GM10847 (cell line): ENCODE measurements around the gene IGSF1.

Experiments used
- POLR2A ChIP-seq: IDR thresholded peaks from 2 replicates; pipeline ENCODE4 v1.6.1; 2011; ENCODE audit not compliant: insufficient read length; ENCODE audit errors: extremely low read depth

IGSF1 gene

GRCh38 chrX:131279617-131280016, 9.5 kb downstream of the IGSF1 start:
- TF ChIP-seq POLR2A, result no peak

DNA sequence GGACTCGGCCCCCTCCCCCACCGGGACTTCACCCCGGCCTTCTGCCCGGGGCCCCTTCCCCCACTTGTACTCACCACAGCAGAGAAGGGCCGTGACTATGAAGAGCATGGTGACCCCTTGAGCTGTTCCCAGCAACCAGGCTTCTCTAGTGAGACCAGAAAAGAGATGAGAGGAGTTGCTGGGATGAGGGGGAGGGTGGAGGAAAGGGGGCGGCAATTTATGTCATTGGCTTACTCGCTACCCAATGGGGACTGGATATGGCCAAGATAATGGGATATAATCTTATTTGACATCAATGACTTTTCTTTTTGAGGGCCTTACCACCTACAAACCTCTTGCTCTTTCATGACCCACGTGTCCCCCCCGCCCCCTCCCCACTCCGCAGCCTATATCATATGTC, 9.9 kb downstream of the IGSF1 start:
- TF ChIP-seq POLR2A, result no peak

GRCh38 chrX:131277543-131278136, 11.5 kb downstream of the IGSF1 start:
- no peak for TF ChIP-seq POLR2A

DNA sequence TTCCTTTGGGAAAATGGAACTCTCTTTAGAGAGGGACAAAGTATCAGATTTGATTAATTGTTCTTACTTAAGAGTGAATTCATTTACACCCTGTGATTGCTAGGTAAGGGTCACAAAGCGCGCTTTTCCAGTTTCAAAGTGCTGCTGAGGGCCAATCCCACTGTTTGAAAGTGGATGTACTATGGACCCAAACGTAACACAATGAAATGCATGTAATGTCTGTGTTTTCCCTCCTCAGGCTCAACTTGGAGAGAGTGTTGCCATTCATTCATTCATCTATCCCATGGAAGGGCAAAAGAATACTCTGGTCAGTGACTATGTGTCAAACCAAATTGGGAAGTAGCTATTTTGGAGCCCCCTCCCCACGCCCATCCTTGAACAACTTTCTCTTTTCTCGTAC, 16.1 kb downstream of the IGSF1 start:
- TF ChIP-seq POLR2A, result no peak

DNA sequence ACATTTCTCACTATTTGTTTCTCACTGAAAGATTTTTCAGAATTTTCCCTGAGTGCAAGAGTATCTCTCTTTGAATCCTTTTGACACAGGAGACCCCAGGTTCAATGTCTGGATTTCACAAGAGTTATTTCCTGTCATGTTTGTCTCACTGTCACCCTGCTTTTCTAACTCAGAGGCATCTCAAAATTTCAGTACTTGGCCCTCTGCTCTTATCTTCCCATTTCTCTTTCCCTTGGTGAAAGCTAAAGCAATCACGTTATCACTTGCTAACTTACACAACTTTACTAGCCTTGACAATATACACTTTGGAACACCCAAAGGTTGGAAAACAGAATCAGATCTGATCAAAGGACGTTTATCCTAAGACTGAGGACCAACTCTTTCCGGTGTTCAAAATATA, 17.3 kb downstream of the IGSF1 start:
- no peak for TF ChIP-seq POLR2A

DNA sequence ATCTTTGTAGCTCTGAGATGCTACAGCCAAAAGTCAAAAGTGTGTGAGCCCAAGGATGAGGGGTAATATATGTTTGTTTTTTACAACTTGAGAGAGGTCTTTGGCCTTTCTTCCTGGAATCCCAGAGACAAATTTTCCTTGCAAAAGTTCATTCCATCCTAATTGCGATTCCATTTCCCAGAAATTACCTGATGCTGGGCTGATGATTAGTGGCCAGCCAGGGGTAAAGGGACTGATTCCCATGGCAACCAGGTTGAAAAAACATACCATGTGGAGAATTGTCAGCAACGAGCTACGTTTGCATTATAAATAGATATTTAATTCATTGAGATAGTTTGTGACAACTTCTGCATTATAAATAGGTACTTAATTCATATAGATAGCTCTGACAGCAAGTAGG, 17.8 kb downstream of the IGSF1 start:
- TF ChIP-seq POLR2A, result no peak

GRCh38 chrX:131270080-131270479, 19.0 kb downstream of the IGSF1 start:
- TF ChIP-seq POLR2A, result no peak

DNA sequence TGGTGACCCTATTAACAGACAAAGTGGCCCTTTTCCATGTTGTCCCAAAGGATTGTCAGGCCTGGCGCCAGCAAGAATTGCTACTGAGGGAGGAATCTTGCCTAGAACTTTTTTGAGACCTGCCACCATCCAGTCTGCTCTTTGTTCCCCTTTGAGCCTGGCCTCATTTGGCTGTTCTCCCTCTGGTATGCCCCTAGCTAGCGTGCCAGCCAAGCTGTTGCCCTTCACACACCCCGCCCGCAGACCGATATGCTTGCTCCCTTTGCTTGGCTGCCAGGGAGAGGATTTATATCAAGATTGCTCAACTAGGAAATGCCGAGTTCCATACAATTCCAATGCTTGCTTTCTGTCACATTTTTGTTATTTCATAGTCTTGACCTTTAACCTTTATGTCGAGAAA, 24.4 kb downstream of the IGSF1 start:
- TF ChIP-seq POLR2A, result no peak

- no peak for TF ChIP-seq POLR2A
Measured at GRCh38 chrX:131264053-131264452, 25.1 kb downstream of the IGSF1 start.

DNA sequence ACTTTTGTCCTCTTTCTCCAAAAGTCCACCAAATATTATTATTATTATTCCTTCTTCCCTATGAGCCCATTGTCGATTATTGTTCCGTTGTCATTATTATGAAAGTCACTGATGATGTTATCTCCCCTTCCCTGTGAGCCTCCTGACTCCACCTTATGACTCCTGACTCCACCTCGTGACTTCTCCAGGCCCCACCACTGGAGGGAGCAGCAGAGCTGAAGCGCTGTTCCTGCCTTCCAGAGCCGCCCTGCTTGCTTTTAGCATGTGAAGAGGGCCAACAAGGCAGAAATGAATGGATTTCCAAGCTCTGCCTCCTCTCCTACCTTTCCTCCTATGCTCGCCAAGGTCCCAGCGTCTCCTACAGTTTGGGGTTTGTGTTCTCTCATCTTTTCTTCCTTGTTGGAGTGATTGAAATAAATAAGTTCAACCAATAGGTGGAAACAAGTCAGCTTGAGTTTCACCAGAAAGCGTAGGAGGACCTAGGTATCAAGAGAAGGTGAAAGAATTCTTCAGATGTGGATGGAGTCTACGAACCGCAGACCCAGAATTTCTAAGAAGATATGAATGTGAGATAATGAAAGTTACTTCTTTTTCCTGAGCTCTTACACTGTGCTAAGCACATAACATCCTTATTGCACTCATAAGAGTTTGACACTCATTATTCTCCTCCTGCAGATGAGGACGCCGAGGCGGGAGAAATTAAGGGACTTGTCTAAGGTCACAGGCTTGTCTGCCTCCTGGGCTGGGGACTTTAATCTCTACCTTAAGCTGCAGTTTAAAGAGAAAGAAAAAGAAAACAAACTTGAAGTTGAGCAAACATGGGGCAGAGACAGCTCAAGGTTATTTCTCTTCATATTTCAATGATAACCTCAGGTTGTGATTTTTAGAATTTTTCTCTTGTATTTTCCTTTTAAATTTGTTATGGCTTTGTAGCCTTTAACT, 26.1 kb downstream of the IGSF1 start:
- no peak for TF ChIP-seq POLR2A

GRCh38 chrX:131262200-131262599, 26.9 kb downstream of the IGSF1 start:
- TF ChIP-seq POLR2A, result no peak

DNA sequence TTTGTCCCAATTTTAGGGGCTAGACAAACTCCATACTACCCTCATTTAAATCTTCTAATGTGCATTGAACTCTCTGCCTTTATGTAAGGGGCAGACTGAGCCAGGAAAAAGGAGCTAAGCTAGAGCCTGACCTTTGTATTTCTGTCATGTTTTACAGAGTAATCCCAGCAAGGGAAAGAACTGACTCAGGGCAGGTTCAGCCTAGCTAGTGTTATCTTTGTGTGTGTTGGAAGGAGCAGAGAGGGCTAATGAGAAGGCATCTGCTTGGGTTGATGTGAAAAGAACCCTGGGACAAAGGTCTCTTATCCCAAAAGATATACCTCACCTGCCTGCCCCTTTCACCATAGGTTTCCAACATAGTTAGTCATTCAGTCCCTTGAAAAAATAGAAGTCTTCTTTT, 31.7 kb downstream of the IGSF1 start:
- no peak for TF ChIP-seq POLR2A

- TF ChIP-seq POLR2A, result no peak
Measured at GRCh38 chrX:131239057-131239456, 50.0 kb downstream of the IGSF1 start.

- no peak for TF ChIP-seq POLR2A
Measured at GRCh38 chrX:131237363-131237762, 51.7 kb downstream of the IGSF1 start.

GRCh38 chrX:131235768-131236545, 53.1 kb downstream of the IGSF1 start:
- TF ChIP-seq POLR2A, result no peak

GRCh38 chrX:131227608-131228007, 61.5 kb downstream of the IGSF1 start:
- TF ChIP-seq POLR2A, result no peak
